BJ (cell line): Measurements from ENCODE around the gene ZNF771. TPM values are rescaled to one million over a fixed set of nuclear protein-coding genes. Genes with fewer than 3 reads are reported as not detected.

Experiments
- CTCF ChIA-PET: fragments of 350-600 bp; formaldehyde crosslinking; extraction: SDS; loops from one replicate; lab custom pipeline; 2021; ENCODE audit warnings: antibody characterized with exemption, inconsistent platforms; lab: Yijun Ruan, JAX
- POLR2A ChIA-PET: fragments of 300-600 bp; sonication (Branson Sonifier 250); formaldehyde crosslinking; extraction: SDS; loops from one replicate; lab custom pipeline; 2021; ENCODE audit warnings: antibody characterized with exemption; lab: Charles Lee
- DNase-seq: peaks from one replicate; pipeline ENCODE4 v3.0.0-alpha.2; 2011; ENCODE audit warnings: low read depth
- H3K27me3 ChIP-seq: 2 replicates; pipeline ENCODE4 v1.6.0; 2011; ENCODE audit warnings: low read length; ENCODE audit not compliant: control insufficient read depth, insufficient read depth
- H3K36me3 ChIP-seq: 2 replicates; pipeline ENCODE4 v1.5.1; 2011; ENCODE audit warnings: low read length; ENCODE audit not compliant: control insufficient read depth, insufficient read depth
- H3K4me3 ChIP-seq: 2 replicates; pipeline ENCODE4 v1.5.1; 2011; ENCODE audit warnings: low read depth, mild to moderate bottlenecking, control low read depth, low read length
- CTCF ChIP-seq: IDR thresholded peaks from 2 replicates; pipeline ENCODE4 v1.5.1; 2011; ENCODE audit warnings: low read depth, mild to moderate bottlenecking, control low read depth, inconsistent platforms, low read length, moderate library complexity; ENCODE audit not compliant: insufficient read depth
- polyA plus RNA-seq: library from polyadenylated mRNA; depleted of rRNA; stranded (reverse); fragments of >200 nt; gene quantifications from 2 replicates; pipeline ENCODE4 v1.2.3, GENCODE V29; 2011

Gene ZNF771
- polyA plus RNA-seq, 1 experiment: 7.9 TPM

GRCh38 chr16:30407804-30408534 is 563 bp downstream of the ZNF771 start:
- DNase-seq: no peak
- Histone ChIP-seq H3K36me3 (peaks cover 4% of the 10 kb centered on the region), H3K4me3 (peak overlapping the region; percentile 57), H3K27me3 (no peaks in the 10 kb centered on the region)
- TF ChIP-seq CTCF: no peak
- POLR2A ChIA-PET: interaction anchor here (0.6 to 0.9 kb wide), 3 partner anchors 10 to 760 kb away, joined by 3 to 8 read pairs (median 8); partner anchors contain the start of gene PRR14
- CTCF ChIA-PET: interaction anchor here (0.7 to 2.4 kb wide), 12 partner anchors 10 to 376 kb away, joined by 3 to 11 read pairs (median 4); partner anchors contain the start of genes DCTPP1, GDPD3, TBX6 and ZNF48

GRCh38 chr16:30409125-30410060 is 2.0 kb downstream of the ZNF771 start:
- Histone ChIP-seq H3K36me3 (peaks cover 7% of the 10 kb centered on the region), H3K4me3 (no peak overlapping the region)
- POLR2A ChIA-PET: no interaction called here

GRCh38 chr16:30413112-30413806 is 5.9 kb downstream of the ZNF771 start:
- Histone ChIP-seq H3K4me3 (no peak overlapping the region), H3K36me3 (peaks cover 7% of the 10 kb centered on the region), H3K27me3 (no peaks in the 10 kb centered on the region)
- POLR2A ChIA-PET: no interaction called here
- CTCF ChIA-PET: no interaction called here
- DNase-seq: no peak
- no peak for TF ChIP-seq CTCF

More at GRCh38 chr16:30409125-30410060, 2.0 kb downstream of the ZNF771 start:
- H3K27me3 ChIP-seq: no peaks in the 10 kb centered on the region
- DNase-seq: peak; percentile 17
- CTCF ChIA-PET: interaction anchor here (0.6 to 2.4 kb wide), 21 partner anchors 8 to 318 kb away, joined by 3 to 11 read pairs (median 4); partner anchors contain the start of genes DCTPP1, GDPD3, SEPTIN1 and TBX6
- peak; percentile 98 for TF ChIP-seq CTCF

- no peak for DNase-seq
- ChIA-PET POLR2A (no interaction called here), CTCF (interaction anchor here (0.6 kb wide), 2 partner anchors 276 to 409 kb away, joined by 3 to 5 read pairs; no protein-coding TSS in a partner anchor)
- TF ChIP-seq CTCF: no peak
- no peak overlapping the region for H3K4me3 ChIP-seq
- no peaks in the 10 kb centered on the region for H3K27me3 ChIP-seq
- H3K36me3 ChIP-seq: peaks cover 7% of the 10 kb centered on the region
Observed at GRCh38 chr16:30414159-30414558, 6.8 kb downstream of the ZNF771 start.
